ENCODE results near the gene HOMER3. TPM values are rescaled to one million over a fixed set of nuclear protein-coding genes. Genes with fewer than 3 reads are reported as not detected.
A peak's percentile ranks its signal among the peaks of the same experiment; 100 is the strongest.

Gene HOMER3
- 9.9 TPM for total RNA-seq
- long read RNA-seq, transcript HOMER3-202 (10 exons, 1,557 nt) = major isoform, 22 of 38 reads
- long read RNA-seq, partial matches to known transcripts = 2 of 38 reads
- long read RNA-seq, other reads (novel, unspliced or antisense) = 14 of 38 reads

DNA sequence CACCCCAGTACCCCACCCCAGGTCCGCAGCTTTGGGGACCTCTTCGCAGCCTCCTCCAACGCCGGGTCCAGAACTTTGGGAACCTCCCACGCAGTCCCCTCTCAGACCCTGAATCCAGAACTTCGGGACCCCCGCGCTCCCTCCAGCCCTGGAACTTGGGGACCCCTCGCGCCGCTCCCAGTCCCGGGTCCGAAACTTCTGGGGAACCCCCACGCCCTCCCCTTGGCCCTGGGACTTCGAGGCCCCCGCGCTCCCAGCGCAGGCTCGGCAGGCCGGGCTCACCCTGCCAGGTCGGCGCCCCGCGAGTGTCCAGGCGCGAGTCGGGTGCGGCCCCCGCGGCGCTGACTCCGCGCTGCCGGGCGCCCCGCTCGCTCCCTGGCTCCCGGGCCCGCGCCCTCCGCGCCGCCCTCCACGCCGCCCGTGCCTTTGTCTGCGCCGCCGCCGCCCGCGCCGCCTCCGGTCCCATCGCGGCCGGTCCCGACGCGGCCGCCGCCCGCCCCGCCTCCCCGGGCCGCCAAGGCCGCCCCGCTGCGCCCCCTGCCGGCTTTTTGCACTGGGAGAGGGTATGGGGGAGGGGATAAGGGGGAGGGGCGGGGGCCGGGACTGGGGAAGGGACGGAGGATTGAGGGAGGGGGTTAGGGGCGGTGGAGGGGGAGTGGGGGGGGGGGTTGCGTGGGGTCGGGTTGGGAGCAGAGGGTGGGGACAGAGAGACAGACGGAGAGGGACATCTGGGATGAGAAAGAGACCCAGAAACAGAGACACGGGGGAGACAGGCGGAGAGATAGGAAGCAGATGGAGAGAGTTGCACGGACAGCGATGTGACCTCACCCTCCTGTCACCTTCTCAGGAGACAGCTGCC lies at the start of gene HOMER3:
TSS of gene HOMER3 (minus strand) at position 449 of the 859 bp plus-strand sequence. CDS start 2,235 bp downstream, outside the sequence.
- DNase-seq (peak; percentile 90), ATAC-seq (ENCODE audit: poor library complexity) (peak; percentile 93)
- intact Hi-C loops (cut with DNase I) = no loop called here

DNA sequence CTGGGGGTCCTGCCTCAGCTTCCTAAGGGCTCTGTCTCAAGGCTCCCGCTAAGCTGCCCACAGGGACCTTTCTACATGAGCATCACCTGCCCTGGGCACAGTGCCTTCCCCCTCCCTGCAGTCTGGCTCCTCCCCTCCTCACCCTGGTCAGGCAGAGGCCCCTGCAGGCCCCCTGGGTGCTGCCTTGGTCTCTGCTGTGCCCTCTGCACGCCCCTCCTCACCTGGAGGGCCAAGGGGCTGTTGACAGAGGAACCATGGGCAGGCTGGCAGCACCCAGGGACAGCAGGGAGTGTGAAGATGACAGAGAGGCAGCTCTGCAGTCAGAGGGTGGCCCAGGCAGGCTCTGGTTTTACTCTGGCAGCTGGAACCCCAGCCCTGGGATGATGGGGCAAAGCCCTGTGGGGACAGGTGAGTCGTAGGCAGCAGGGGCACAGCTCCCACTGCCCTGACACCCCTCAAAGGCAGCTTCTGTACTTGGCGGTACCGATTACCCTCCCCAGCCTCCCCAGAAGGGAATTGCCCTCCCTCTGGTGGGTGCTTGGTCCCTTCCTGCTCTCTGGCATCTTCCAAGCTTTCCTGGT lies 49.2 kb upstream of the HOMER3 start:
- intact Hi-C loops (cut with DNase I) = no loop called here
- no peak for DNase-seq
- ATAC-seq (ENCODE audit: poor library complexity) = no peak

DNA sequence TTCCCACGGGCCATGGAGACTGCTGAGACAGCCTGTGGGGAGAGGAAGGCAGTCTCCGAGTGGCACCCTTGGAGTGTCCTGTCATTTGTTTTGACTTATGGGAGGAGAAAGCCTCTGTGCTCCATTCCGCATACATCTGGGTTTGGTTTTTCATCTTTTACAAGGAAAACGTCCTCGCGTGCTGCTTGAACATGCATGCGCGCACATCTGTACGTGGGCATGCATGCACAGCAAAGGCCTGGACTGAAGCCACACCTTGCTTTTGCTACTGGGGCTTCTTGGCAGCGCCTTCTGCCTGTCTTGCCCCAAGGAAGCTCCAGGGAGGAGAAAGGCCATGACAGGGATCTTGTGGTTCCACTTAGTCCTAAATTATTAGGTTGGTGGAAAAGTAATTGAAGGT lies 48.3 kb upstream of the HOMER3 start:
- DNase-seq = no peak
- intact Hi-C loops (cut with DNase I) = no loop called here
- ATAC-seq (ENCODE audit: poor library complexity) = no peak

- DNase-seq (no peak), ATAC-seq (ENCODE audit: poor library complexity) (no peak)
- intact Hi-C loops (cut with DNase I) = no loop called here
These were observed 46.4 kb upstream of the HOMER3 start for GRCh38 chr19:18987456-18987855.

GRCh38 chr19:18985257-18985656 lies 44.2 kb upstream of the HOMER3 start:
- DNase-seq = no peak
- intact Hi-C loops (cut with DNase I) = no loop called here
- ATAC-seq (ENCODE audit: poor library complexity) = peak; percentile 21

DNA sequence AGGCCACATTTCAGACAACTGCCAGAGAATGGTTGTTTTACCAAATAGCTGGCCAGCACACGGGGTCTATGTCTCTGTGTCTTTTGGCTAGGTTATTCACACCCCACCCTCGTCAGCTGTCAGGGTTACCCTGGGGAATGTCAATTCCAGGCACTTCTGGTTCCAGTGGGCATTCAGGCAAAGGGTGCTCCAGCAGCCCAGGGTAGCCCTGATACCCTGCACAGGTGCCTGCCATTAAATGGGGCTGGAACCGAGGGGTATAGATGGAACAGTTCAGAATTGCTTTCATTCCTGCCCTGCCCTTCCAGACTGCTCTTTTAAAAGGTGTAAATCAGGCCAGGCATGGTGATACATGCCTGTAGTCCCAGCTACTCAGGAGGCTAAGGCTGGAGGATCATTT lies 43.2 kb upstream of the HOMER3 start:
- DNase-seq = no peak
- no peak for ATAC-seq (ENCODE audit: poor library complexity)
- intact Hi-C loops (cut with DNase I) = no loop called here

GRCh38 chr19:18982669-18983068 lies 41.7 kb upstream of the HOMER3 start:
- ATAC-seq (ENCODE audit: poor library complexity) (no peak), DNase-seq (no peak)
- intact Hi-C loops (cut with DNase I) = no loop called here

DNA sequence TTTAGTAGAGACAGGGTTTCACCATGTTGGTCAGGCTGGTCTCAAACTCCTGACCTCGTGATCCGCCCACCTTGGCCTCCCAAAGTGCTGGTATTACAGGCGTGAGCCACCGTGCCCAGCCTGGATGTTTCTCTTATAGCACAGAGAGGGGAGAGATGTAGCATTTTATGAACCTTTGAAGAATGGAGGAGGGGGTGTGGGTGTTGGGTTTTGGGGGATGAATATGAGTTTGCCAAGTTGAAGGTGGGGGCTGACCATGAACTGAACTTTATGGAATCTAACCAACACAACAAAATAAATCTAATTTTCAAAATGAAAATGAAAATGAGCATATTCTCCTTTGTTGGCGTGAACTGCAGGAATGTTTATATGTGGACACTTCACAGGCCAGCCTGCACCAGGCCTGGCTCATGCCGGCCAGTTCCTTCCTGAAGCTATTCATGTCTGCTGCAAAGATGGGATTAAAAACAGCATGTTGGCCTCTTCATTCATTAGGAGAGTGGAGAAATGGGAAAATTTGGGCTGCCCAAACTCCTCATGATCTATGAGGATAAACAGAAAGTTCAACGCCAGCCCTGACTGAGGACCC lies 39.5 kb upstream of the HOMER3 start:
- no peak for DNase-seq
- intact Hi-C loops (cut with DNase I) = no loop called here
- ATAC-seq (ENCODE audit: poor library complexity) = no peak

GRCh38 chr19:18978616-18979015 lies 37.6 kb upstream of the HOMER3 start:
- intact Hi-C loops (cut with DNase I) = no loop called here
- no peak for DNase-seq
- ATAC-seq (ENCODE audit: poor library complexity) = no peak

DNA sequence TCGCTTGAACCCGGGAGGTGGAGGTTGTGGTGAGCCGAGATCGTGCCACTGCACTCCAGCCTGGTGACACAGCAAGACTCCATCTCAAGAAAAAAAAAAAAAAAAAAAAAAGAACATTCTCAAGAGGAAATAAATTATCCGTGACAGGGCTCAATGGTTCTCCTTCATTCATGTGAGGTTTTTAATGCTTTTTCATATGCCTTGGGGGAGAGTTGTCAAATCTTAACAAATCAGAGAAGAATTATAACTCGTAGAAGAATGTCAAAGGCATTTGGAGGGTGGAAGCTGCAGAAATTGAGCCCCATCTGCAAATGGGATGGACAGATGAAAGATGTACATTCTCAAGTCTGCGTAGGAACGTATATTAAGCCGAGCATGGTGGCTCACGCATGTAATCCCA lies 34.9 kb upstream of the HOMER3 start:
- intact Hi-C loops (cut with DNase I) = no loop called here
- DNase-seq (no peak), ATAC-seq (ENCODE audit: poor library complexity) (no peak)

- no peak for ATAC-seq (ENCODE audit: poor library complexity)
- intact Hi-C loops (cut with DNase I) = no loop called here
- no peak for DNase-seq
These were observed 34.0 kb upstream of the HOMER3 start for GRCh38 chr19:18975011-18975410.

GRCh38 chr19:18972851-18973250 lies 31.8 kb upstream of the HOMER3 start:
- DNase-seq (no peak), ATAC-seq (ENCODE audit: poor library complexity) (no peak)
- intact Hi-C loops (cut with DNase I) = no loop called here

GRCh38 chr19:18972301-18972811 lies 31.3 kb upstream of the HOMER3 start:
- peak; percentile 41 for ATAC-seq (ENCODE audit: poor library complexity)
- intact Hi-C loops (cut with DNase I) = no loop called here
- DNase-seq = peak; percentile 50

GRCh38 chr19:18969931-18970659 lies 29.1 kb upstream of the HOMER3 start:
- intact Hi-C loops (cut with DNase I) = no loop called here

DNA sequence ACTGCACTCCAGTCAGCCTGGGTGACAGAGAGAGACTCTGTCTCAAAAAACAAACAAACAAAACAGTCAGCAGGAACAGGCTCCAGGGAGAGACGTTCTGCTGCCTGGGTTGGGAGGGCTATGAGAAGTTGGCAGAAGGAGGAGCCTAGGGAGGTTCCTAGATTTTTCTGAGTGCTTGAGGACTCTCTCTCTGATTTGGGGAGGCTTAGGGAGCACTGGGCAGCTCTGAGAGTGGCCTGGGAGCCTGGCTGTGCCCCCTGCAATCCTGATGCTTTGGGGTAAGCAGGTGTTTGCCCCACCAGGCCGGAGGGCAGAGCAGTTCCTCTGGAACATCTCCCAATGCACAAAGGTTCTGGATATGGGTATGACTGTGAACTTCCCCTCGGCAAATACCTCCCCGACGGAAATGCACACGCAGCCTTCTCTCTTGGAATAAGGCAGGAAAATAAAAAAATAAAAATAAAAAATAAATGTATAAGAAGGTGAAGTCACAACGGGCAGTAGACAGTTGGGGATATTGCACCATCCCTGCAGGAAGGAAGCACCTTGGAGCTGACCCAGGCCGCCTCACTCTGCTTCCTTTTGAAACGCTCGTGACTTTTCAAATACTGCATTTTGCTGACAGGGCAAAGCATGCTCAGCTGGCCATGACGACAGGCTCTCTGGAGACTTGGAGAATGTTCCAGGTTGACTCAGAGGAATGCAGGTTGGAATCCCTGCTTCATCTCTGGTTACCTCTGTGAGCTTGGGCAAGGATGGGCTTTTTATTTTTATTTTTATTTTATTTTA lies 26.5 kb upstream of the HOMER3 start:
- peak; percentile 70 for ATAC-seq (ENCODE audit: poor library complexity)
- DNase-seq = peak; percentile 80
- intact Hi-C loops (cut with DNase I) = no loop called here

More at GRCh38 chr19:18969931-18970659, 29.1 kb upstream of the HOMER3 start:
- ATAC-seq (ENCODE audit: poor library complexity) (no peak), DNase-seq (no peak)

GRCh38 chr19:18966307-18966706 lies 25.3 kb upstream of the HOMER3 start:
- ATAC-seq (ENCODE audit: poor library complexity) (no peak), DNase-seq (no peak)
- intact Hi-C loops (cut with DNase I) = no loop called here

DNA sequence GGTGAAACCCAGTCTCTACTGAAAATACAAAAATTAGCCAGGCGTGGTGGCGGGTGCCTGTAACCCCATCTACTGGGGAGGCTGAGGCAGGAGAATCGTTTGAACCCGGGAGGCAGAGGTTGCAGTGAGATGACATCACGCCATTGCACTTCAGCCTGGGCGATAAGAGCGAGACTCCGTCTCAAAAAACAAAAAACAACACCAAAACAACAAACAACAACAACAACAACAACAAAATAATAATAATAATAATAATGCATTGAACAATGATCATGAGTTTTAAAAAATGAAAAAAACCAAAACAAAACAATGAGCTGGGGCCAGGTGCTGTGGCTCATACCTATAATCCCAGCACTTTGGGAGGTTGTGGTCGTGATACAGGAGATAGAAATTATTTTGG lies 23.1 kb upstream of the HOMER3 start:
- intact Hi-C loops (cut with DNase I) = no loop called here
- ATAC-seq (ENCODE audit: poor library complexity) (no peak), DNase-seq (no peak)

Data from Right ventricle myocardium superior (tissue), 1 donor.